SK-N-SH treated with all-trans-retinoic acid at 6 μM for 48 hours (cell line): ENCODE measurements around the gene HYI.

Source experiments
- ARNTL ChIP-seq: fragments of 450-650 bp; formaldehyde crosslinking; IDR thresholded peaks from 2 replicates; pipeline ENCODE4 v1.5.0; 2020; ENCODE audit warnings: low read depth, mild to moderate bottlenecking, moderate library complexity, borderline replicate concordance
- ZFP30 ChIP-seq: fragments of 450-650 bp; formaldehyde crosslinking; IDR thresholded peaks from 2 replicates; pipeline ENCODE4 v1.5.0; 2022; ENCODE audit warnings: mild to moderate bottlenecking, moderate library complexity
- ZNF565 ChIP-seq: fragments of 450-650 bp; formaldehyde crosslinking; conservative IDR thresholded peaks from 2 replicates; pipeline ENCODE4 v1.5.0; 2020; ENCODE audit warnings: low read depth, mild to moderate bottlenecking, moderate library complexity
- TF ChIP-seq, protein P1 (sequence below): fragments of 250-450 bp; sonication (Bioruptor Pico); IDR thresholded peaks from 2 replicates; pipeline ENCODE4 v1.5.0; 2020; ENCODE audit warnings: mild to moderate bottlenecking, moderate library complexity
- TF ChIP-seq, protein P2 (sequence below): fragments of 250-450 bp; sonication (Bioruptor Pico); IDR thresholded peaks from 2 replicates; pipeline ENCODE4 v1.8.0; 2020; ENCODE audit warnings: mild to moderate bottlenecking, moderate library complexity, borderline replicate concordance
- TF ChIP-seq, protein P3 (sequence below): fragments of 250-450 bp; sonication (Bioruptor Pico); IDR thresholded peaks from 2 replicates; pipeline ENCODE4 v1.5.1; 2020; ENCODE audit warnings: low read depth, mild to moderate bottlenecking, moderate library complexity

DNA sequence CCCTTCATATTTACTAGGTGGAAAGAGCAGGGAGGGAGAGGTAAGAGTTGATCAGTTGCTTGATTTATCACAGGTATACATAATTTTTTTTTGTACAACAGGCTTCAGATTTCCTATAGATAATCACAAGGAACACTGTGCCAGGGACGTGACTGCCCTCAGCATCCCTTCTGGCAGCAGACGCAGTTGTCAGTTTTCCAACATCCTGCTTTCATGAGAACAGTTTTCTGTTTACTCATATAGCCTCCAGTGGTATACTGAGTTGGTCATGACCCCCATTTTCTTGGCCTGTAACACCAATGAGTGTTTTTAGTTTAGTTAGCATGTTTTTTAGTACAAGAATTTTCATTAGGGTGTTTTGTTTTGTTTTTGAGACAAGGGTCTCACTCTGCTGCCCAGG is 39.1 kb upstream of the HYI start:
- TF ChIP-seq, protein P1, sequence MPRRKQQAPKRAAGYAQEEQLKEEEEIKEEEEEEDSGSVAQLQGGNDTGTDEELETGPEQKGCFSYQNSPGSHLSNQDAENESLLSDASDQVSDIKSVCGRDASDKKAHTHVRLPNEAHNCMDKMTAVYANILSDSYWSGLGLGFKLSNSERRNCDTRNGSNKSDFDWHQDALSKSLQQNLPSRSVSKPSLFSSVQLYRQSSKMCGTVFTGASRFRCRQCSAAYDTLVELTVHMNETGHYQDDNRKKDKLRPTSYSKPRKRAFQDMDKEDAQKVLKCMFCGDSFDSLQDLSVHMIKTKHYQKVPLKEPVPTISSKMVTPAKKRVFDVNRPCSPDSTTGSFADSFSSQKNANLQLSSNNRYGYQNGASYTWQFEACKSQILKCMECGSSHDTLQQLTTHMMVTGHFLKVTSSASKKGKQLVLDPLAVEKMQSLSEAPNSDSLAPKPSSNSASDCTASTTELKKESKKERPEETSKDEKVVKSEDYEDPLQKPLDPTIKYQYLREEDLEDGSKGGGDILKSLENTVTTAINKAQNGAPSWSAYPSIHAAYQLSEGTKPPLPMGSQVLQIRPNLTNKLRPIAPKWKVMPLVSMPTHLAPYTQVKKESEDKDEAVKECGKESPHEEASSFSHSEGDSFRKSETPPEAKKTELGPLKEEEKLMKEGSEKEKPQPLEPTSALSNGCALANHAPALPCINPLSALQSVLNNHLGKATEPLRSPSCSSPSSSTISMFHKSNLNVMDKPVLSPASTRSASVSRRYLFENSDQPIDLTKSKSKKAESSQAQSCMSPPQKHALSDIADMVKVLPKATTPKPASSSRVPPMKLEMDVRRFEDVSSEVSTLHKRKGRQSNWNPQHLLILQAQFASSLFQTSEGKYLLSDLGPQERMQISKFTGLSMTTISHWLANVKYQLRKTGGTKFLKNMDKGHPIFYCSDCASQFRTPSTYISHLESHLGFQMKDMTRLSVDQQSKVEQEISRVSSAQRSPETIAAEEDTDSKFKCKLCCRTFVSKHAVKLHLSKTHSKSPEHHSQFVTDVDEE: no peak
- TF ChIP-seq ZNF565 (CRISPR knock-in tag) (no peak), ARNTL (CRISPR knock-in tag) (no peak), ZFP30 (CRISPR knock-in tag) (no peak)
- TF ChIP-seq, protein P2, sequence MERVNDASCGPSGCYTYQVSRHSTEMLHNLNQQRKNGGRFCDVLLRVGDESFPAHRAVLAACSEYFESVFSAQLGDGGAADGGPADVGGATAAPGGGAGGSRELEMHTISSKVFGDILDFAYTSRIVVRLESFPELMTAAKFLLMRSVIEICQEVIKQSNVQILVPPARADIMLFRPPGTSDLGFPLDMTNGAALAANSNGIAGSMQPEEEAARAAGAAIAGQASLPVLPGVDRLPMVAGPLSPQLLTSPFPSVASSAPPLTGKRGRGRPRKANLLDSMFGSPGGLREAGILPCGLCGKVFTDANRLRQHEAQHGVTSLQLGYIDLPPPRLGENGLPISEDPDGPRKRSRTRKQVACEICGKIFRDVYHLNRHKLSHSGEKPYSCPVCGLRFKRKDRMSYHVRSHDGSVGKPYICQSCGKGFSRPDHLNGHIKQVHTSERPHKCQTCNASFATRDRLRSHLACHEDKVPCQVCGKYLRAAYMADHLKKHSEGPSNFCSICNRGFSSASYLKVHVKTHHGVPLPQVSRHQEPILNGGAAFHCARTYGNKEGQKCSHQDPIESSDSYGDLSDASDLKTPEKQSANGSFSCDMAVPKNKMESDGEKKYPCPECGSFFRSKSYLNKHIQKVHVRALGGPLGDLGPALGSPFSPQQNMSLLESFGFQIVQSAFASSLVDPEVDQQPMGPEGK (CRISPR knock-in tag): no peak
- TF ChIP-seq, protein P3, sequence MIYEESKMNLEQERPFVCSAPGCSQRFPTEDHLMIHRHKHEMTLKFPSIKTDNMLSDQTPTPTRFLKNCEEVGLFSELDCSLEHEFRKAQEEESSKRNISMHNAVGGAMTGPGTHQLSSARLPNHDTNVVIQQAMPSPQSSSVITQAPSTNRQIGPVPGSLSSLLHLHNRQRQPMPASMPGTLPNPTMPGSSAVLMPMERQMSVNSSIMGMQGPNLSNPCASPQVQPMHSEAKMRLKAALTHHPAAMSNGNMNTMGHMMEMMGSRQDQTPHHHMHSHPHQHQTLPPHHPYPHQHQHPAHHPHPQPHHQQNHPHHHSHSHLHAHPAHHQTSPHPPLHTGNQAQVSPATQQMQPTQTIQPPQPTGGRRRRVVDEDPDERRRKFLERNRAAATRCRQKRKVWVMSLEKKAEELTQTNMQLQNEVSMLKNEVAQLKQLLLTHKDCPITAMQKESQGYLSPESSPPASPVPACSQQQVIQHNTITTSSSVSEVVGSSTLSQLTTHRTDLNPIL (CRISPR knock-in tag): no peak
